Stimulated activated CD4-positive, alpha-beta T cell treated with anti-CD3 and anti-CD28 coated beads, TNF-alpha, amount 100 ng/mL, for 24 hours (primary cell): Measurements from ENCODE around the gene CARMIL1.
"Not testable (repeated sequence)": the region's sequence is repeated elsewhere in the genome, so short reads cannot be mapped to it uniquely, and the experiment has no call there.

Experiments used
- DNase-seq, 3 experiments: peaks; one replicate each; pipeline ENCODE4 v3.0.0-alpha.2; 2020; ENCODE audit warnings: low read depth in 3 of 3

CARMIL1 gene

DNA sequence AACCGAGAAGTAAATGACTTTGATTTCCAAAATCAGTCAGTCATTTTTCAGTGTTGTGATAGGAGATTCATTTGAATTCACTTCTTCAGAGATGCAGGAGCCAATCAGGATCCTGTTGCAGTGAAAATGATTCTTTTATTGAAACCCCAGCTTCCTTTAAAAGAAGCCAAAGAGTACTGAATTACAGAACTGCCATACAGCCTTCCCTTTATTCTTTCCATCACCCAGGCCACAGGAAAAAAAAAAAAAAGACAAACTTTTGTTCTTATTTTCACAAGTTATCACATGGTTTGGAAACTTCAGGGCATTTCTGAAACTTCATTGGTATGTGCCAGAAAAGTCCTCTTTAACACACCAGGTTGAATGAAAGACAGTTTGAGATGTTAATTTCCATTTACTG, 1.8 kb upstream of the CARMIL1 start:
- DNase-seq = no peak

DNA sequence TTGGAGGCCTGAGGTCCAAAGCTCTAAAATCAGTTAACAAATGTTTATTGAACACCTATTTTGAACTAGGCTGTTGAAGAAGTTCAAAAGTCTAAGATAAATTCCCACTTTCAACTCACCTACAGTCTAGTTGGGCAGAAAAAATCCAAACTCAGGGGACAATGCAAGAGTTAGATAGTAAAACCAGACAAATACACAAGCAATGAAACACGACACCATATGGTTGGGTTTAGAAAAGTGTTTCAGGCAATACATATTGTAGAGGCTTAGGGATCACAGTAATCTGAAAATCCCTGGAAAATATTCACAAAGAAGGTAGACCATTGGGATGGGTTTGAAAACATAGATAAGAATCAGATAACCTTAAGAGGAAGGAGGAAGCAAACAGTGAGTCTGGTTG, 1.3 kb upstream of the CARMIL1 start:
- DNase-seq = no peak

DNA sequence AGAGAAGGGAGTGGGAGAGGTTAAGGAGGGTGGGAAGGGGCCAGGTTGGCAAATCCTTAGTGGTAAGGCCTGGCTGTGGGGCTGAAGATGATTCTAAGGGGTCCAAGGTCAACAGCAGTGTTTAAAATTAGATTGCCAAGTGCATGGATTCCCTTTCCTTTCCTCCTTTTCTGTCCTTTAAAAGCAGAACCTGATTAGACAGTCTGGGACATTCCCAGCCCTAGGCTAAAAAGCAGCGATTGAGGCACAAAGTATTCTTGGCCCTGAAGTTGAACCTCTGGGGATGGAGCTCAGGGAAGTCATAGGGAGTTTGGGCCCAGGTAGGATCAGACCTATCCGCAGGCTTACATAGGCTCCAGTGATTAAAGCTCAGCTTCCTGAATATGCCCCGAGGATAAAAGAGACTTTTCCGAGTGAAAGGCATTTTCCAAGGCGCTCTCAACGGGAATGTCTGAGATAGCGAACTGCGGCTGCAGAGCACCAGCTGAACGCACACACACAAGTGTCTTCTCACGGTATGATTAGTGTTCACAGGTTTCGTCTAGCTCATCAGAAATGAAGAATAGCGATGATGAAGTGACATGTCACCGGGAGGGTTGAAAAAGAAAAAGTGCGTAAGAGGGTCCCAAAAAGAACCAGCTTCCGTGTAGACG, 787 bp upstream of the CARMIL1 start:
- peak in 1 of 3 experiments; percentile 8 for DNase-seq

DNA sequence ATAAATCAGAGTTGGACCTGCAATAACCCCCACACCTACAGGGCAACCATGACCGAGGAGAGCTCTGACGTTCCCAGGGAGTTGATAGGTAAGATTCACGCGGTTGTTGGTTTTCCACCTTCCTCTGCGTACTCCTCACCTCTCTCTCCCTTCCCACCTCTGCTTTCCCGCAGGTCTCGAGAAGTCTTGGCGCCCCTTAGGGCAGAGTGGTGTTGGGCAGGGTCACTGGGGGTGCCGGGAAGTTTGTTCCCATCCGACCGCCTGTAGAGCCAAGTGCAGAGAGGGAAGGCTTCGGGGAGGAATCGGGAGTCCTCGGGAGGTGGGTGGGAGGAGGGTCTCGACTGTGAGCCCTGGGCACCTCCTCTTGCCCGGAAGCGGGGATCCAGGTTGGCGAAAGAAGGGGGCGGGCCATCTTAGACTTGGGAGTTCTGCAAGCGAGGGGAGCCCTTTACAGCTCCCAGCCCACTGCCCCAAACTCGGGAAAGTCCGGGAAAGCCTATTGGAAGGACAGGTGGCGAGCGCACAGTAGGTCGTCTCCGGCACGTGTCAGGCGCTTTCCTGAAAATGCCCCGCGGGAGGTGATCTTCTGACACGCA, 672 bp downstream of the CARMIL1 start:
- DNase-seq = peak in 1 of 3 experiments; percentile 17

DNA sequence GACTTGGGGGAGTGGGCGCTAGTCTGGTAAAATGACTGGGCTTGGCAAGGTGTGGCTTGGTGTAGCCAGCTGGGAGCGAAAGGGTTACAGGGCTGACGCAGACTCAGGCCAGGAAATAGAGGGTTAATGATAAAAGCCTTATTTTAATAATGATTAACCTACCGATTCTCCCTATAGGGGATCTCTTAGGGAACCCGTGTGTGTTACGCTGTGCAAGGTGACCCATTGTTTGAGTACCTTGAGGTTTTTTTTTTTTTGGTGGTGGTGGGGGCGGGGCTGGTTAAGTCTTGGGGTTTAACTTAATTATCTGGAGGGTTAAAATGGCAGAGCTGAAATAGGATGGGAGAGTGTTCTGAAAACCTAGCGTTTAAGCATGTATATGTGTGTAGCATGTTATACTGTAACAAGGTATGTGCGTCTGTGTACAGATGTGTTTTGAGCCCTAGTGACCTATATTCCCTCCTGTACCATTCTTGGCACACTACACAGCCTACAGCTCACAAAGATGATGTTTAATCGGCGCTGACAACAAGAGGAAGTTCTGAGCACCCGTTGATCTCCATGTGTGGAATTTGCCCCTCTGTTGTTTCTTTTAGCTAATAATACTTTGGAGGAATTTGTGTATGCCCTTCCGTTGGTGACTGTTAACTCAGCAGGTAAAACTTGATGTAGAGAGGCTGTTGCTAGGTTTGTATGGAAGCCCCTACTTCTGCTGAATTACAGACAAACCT, 1.3 kb downstream of the CARMIL1 start:
- DNase-seq = peak in 1 of 3 experiments; percentile 22

DNA sequence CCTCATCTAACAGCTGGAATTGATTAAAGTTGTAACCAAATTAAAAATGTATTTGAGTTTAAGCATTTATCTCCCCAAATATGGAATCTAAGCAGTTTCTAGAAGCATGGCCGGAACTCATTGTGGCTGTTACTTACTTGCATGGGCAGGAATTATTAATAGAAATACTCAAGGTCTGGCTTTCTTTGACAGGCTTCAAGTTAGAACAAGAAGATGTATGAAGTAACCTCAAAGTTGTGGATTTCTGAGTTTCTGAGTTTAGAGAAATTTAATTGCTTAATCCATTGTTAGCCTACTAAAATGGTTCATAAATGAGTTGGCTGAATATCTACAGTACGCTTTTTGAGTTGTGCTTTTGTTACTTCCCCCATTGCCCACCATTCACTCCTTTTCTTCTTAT, 7.7 kb downstream of the CARMIL1 start:
- DNase-seq = no peak

DNA sequence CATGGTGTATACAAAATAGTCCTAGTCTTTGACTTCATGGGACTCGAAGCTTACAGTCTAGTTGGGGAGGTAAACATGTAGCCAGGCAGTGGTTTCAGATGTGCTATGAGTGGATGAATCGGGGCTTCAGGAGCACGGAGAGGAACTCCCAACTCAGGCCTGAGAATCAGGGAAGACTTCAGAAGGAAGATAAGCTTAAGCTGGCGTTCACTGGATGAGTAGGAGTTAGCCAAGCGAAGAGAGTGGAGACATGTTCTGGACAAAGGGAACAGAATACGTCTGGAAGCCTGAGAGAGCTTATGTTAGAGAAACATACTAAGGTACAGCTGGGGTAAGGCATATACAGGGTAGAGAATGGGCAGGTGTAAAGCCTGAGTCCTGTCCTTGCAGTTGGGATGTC, 8.8 kb downstream of the CARMIL1 start:
- DNase-seq = no peak

DNA sequence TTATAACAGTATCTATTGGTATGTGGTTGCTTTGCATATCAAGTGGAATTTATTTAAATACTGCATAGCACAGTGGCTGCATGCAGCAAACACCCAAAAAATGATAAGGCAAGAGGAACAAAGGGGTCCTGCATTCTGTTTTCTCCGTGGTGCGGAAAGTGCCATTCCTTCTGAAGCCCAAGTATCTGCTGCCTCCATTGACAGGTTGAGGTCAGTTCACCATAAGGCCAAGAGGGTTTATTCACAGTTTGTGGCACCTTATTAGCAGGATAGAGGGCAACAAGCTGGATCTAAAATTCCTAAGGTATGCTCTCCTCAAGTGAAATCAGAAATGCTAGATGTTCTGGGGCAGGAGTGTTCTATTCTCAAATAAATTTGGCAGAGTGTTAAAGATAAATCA, 9.3 kb downstream of the CARMIL1 start:
- DNase-seq = no peak

DNA sequence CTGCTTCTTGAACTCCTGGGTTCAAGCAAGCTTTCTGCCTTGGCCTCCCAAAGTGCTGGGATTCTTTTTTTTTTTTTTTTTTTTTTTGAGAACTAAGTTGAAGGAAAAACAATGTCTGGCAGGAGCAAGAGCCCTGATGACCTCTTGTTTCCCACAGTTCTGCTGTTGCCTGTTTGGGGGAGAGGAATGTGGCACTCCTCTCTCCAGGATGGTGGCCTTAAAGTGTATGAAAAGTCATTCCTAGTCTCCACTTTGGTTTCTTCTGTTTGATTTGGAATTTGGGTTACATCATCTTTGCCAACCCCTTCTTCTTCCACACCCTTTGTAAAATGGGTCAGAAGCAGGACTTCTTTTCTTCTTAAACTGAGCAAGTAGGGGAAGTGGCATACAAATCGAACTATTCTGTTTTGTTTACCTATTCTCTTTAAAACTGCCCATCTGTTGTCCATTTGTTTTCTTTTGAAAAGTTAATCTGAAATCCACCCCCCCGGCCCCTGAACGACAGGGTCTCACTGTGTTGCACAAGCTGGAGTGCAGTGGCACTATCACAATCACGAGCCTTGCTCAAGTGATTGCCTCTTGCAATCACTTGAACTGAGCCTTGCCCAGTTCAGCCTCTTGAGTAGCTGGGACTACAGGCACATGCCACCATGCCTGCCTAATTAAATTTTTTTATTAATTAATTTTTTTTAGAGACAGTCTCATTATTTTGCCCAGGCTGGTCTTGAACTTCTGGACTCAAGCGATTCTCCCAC, 11.3 kb downstream of the CARMIL1 start:
- DNase-seq = no peak

DNA sequence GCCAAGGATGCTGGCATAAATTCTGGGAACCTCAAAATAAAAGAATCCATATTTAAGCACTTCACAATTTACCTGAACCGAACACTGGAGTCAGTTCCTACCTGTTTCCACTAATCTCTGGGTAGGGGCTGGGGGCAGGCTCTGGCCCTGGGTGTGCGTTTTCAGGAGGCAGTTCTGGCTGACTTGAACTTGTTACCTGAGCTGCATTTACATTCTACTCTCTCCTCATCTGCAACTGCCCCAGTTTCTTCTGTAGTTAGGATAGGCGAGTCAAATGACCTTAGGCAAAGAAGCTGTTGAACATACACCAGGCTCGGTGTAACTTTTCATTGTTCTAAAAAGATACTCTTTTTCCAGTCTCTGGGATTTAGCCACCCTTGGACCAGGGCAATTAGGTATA, 13.2 kb downstream of the CARMIL1 start:
- no peak for DNase-seq

DNA sequence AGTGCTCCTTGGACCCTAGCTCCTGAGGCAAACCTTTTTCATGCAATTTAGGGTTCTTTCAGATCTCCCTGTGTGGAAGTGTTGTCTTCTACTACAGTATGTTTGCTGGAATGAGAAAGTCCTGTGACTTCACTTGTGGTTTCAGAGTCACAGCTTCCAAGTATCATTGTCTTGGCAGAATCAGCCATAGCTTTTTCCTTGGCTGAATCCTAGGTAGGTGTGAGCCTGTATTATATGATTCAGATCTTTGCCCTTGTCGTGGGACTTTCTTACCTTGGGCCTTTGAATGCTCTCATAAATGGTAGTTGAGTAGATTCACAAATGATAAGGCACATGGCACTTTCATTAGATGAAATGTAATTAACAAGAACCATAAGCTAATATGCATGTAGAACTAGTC, 16.5 kb downstream of the CARMIL1 start:
- no peak for DNase-seq

DNA sequence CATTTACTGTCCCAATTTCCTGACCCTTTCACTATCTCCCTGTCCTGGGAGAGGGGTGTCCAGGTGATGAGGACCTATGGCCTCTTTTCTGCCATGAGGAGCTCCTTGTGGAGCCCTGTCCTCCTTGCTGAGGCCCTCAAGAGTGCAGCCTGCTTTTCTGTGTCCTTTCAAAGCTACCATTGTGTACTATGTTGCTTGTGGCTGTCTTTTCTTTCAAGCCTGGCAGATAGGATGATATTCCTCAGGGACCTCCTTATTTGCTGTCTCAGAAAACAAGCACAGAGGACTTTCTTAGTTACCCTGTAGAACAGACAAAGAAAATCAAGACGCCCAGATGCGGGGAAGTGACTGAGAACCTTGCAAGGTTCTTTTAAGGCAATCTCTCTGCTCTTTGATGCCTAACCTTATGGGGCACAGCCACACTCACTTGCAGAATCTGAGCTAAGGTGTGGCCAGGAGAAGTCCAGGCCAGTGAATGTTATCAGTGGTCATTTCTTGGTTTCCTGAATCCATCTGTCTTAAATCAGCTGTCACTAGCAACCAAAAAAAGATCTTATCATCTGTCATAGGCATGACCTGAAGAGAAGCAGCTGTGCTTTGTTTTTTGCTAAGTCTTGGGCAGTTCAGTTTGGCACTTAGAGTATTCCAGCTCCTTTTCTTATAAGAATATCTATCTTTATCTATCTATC, 17.2 kb downstream of the CARMIL1 start:
- DNase-seq = no peak

DNA sequence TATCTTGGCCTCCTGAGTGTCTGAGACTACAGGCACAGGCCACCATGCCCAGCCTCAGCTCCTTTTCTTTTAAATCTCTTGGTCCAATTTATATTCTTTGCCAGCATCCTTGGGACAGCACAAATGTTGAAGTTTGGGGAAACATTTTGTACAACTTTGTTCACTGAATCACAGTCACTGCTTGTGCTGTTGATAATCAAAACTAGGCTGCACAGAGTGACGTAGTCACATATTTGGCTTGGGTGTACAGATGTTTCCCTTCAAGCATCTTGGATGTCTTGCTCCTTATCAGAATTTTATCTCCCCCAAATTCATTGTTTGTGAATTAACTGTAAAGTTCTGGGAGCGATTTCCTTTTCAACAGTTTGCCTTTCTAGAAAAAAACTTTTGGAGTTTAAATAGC, 17.9 kb downstream of the CARMIL1 start:
- no peak for DNase-seq

DNA sequence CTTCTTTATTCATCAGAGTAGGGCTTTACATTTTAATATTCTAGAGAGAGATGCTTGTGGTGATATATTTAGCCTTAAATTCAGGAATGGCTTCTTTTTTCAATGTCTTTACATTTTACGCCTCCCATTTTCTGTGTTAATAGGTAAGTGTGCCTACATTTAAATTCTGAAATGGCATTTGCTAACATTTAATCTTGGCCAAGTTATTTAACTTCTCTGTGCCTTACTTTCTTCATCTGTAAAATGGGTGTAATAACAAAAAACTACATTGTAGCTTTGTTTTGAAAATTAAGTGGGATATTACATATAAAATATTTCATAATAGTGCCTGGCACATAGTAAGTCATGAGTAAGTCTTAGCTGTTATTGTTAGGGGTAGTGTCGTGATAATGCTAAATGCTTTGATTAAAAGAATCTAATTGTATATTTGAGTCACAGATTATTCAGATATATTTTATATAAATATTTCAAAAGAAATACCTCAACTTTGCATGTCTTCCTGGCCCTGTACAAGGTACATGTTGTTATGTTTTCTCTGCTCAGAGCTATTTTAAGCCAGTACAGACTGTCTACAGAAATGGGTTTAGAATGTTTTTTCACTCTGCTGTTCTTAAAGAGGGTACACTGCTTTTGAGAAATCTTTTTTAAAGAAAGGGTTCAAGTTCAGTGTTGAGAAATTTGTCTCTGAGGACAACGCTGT, 18.8 kb downstream of the CARMIL1 start:
- no peak for DNase-seq

DNA sequence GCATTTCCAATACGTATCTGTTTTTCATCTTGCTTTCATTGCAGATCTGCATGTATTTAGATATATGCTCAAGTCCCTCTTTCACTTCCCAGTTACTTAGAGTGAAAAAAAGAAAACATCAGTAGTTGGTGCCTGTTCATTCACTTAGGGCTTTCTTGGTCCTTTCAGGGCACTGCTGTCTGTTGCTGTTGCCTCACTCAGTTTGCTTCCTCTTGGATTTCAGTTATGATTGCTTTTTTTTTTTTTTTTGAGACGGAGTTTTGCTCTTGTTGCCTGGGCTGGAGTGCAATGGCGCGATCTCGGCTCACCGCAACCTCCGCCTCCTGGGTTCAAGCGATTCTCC, 19.3 kb downstream of the CARMIL1 start:
- not testable (repeated sequence) for DNase-seq

DNA sequence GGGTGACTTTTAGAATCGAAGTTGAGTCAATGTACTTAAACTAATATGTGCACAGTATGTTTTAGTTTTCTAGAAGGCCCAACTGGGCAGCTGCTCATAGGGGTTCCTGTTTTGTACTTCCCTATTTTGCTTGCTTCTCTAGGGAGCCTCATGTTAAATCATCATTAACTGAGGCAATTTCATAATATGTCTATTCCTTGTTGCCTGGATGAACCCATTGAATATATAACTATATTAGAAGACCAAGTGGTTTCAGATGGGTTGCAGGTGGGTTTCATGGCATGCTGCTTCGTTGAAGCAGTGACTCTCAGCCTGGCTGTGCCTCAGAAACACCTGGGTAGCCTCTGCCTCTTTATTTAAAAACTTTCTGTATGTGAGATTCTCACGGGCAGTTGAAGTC, 22.2 kb downstream of the CARMIL1 start:
- no peak for DNase-seq

DNA sequence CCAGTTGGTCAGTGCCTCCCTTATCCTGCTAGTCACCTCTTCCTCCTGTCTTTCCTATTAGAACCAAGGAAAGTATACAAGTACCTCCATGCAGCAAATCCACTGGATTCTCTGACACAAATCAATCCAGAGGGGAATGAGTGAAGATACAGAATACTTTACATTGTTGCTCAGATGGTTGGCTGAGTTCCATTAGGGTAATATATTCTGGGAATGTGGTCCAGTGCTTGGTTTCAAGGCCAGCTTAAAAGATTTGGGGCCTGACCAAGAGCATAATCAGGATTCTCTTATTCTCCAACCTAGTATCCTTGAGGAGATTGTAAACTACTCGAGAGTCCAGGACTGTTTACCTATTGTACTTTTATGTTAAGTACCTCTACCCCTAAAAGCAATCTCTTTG, 23.0 kb downstream of the CARMIL1 start:
- DNase-seq = no peak

DNA sequence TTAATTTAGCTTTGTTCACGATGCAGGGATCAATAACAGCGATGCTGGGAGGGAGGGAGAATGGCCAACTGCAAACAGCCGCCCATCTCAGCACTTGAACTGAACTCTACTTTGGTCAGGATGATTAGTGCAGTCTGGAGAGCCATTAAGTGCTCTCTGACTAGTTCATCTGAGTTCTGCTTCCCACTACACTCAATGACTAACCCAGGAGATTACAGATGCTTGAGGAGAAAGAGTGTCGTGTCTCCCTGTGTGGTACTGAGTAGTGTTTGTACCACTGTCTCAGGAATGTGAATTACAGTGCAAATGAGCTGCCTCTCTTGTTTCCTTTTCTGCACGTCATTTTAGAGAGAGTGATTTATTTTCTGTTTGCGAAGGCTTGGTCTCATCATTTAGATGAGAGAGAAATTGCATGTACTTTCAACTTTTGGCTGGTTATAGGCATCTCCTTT, 23.5 kb downstream of the CARMIL1 start:
- no peak for DNase-seq

DNA sequence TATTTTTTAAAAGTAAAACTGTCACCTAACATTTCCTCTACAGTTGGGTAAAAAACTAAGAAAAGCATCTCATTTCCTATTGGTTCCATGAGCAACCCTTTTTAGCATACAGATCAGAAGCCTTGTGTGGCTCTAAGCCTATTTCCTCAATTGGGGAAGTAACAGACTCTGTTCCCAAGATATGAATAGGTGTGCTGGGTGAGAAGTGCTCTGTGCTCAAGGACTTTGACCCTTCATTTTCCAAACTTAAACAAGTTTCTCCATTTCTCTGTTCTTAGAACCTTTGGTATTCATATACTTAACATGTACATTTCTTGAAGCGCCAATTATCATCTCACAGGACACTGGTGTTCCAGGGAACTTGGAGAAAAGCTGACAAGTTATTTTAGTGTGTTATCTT, 24.1 kb downstream of the CARMIL1 start:
- no peak for DNase-seq

DNA sequence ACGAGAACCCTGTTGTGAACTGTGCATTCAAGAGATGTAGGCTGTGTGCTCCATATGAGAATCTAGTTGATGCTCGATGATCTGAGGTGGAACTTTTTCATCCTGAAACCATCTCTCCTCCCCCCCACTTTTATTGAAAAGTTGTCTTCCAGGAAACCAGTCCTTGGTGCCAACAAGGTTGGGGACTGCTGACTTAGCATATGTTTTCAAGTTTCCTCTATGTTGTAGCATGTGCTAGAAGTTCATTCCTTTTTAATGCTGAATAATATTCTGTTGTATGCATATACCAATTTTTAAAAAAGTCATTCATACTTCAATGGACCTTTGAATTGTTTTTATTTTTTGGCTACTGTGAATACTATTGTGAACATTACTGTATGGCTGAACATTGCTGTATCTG, 27.2 kb downstream of the CARMIL1 start:
- DNase-seq = no peak

DNA sequence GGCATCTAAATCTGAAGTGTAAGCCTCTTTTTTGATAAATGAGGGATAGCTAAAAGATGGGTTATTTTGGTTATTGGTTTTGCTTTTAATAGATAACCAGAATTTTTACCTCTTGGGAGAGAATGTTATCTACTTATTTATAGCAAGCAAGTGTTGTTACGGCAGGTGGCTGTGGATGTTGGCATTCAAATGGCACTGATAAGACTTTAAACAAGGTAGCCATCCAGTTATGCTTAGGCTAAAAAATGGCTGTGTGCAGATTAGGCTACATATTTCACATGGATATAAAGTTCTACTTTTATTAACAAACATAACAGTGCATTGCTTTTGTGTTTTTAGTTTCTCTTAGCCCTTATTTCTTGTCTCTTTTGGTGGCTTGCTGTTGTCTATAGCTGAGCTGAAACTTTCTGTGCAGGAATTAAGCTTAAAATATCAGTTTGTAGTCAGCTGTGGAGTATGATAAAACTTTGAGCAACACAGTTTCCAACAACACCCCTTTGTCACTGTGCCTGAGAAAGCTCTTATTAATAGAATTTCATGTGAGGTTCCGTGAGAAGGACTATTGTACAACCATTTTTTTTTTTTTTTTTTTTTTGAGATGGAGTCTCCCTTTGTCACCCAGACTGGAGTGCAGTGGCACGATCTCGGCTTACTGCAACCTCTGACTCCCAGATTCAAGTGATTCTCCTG, 28.8 kb downstream of the CARMIL1 start:
- DNase-seq = no peak
